ENCODE data around the gene SYMPK.

Gene SYMPK

GRCh38 chr19:45782162-45782691 is 80.7 kb downstream of the SYMPK start, which contains the start of gene DMPK:
Gene DMPK, minus strand, starts transcription at chr19:45782490. Its CDS starts 138 bp downstream, at chr19:45782352.
- H3K27ac Mint-ChIP-seq = no peak within 1 kb of the TSS
- no peak for ATAC-seq
- no peak within 1 kb of the TSS for H3K4me3 Mint-ChIP-seq
- peaks cover 22% of the 10 kb centered on the region for H3K27me3 Mint-ChIP-seq
- H3K4me1 Mint-ChIP-seq = peaks cover 13% of the 10 kb centered on the region
- peaks cover 23% of the 10 kb centered on the region for H3K36me3 Mint-ChIP-seq (ENCODE audit: low read depth)
- DNase-seq = no peak
- H3K9me3 Mint-ChIP-seq = no peaks in the 10 kb centered on the region

- no peak overlapping the region for H3K27ac Mint-ChIP-seq
- H3K4me1 Mint-ChIP-seq = peaks cover 13% of the 10 kb centered on the region
- peaks cover 22% of the 10 kb centered on the region for H3K27me3 Mint-ChIP-seq
- peaks cover 22% of the 10 kb centered on the region for H3K36me3 Mint-ChIP-seq (ENCODE audit: low read depth)
- ATAC-seq = no peak
- no peak overlapping the region for H3K4me3 Mint-ChIP-seq
- DNase-seq = no peak
- no peaks in the 10 kb centered on the region for H3K9me3 Mint-ChIP-seq
These were observed 81.5 kb downstream of the SYMPK start for GRCh38 chr19:45781214-45782161.

GRCh38 chr19:45780448-45781213 is 82.3 kb downstream of the SYMPK start:
- H3K27me3 Mint-ChIP-seq = peaks cover 22% of the 10 kb centered on the region

GRCh38 chr19:45780146-45780447 is 82.8 kb downstream of the SYMPK start:
- Mint-ChIP-seq H3K4me1 (peaks cover 13% of the 10 kb centered on the region), H3K27me3 (peaks cover 22% of the 10 kb centered on the region), H3K27ac (no peak overlapping the region), H3K4me3 (no peak overlapping the region), H3K9me3 (no peaks in the 10 kb centered on the region), H3K36me3 (ENCODE audit: low read depth) (peaks cover 18% of the 10 kb centered on the region)
- ATAC-seq (no peak), DNase-seq (no peak)

More at GRCh38 chr19:45780448-45781213, 82.3 kb downstream of the SYMPK start:
- Mint-ChIP-seq H3K27ac (no peak overlapping the region), H3K4me1 (peaks cover 13% of the 10 kb centered on the region), H3K4me3 (no peak overlapping the region), H3K9me3 (no peaks in the 10 kb centered on the region), H3K36me3 (ENCODE audit: low read depth) (peaks cover 18% of the 10 kb centered on the region)
- ATAC-seq = no peak
- DNase-seq = no peak

- Mint-ChIP-seq H3K4me1 (peaks cover 13% of the 10 kb centered on the region), H3K36me3 (ENCODE audit: low read depth) (peaks cover 18% of the 10 kb centered on the region), H3K27me3 (peaks cover 22% of the 10 kb centered on the region), H3K9me3 (no peaks in the 10 kb centered on the region), H3K27ac (no peak overlapping the region), H3K4me3 (peak overlapping the region; percentile 66)
- ATAC-seq (peak; percentile 84), DNase-seq (peak; percentile 92)
These were observed 83.5 kb downstream of the SYMPK start for GRCh38 chr19:45779231-45780145.

- peak overlapping the region; percentile 66 for H3K4me3 Mint-ChIP-seq
These were observed 84.8 kb downstream of the SYMPK start for GRCh38 chr19:45778010-45778661.

GRCh38 chr19:45777395-45777961 is 85.5 kb downstream of the SYMPK start:
- Mint-ChIP-seq H3K4me1 (peaks cover 13% of the 10 kb centered on the region), H3K9me3 (no peaks in the 10 kb centered on the region), H3K4me3 (no peak overlapping the region), H3K27me3 (peaks cover 22% of the 10 kb centered on the region), H3K27ac (no peak overlapping the region), H3K36me3 (ENCODE audit: low read depth) (peaks cover 18% of the 10 kb centered on the region)
- ATAC-seq (no peak), DNase-seq (no peak)

More at GRCh38 chr19:45778010-45778661, 84.8 kb downstream of the SYMPK start:
- no peak overlapping the region for H3K27ac Mint-ChIP-seq
- no peaks in the 10 kb centered on the region for H3K9me3 Mint-ChIP-seq
- H3K4me1 Mint-ChIP-seq = peaks cover 13% of the 10 kb centered on the region
- H3K27me3 Mint-ChIP-seq = peaks cover 22% of the 10 kb centered on the region
- ATAC-seq (no peak), DNase-seq (no peak)
- H3K36me3 Mint-ChIP-seq (ENCODE audit: low read depth) = peaks cover 18% of the 10 kb centered on the region

GRCh38 chr19:45774765-45775164 is 88.2 kb downstream of the SYMPK start:
- Mint-ChIP-seq H3K4me1 (peaks cover 21% of the 10 kb centered on the region), H3K27ac (no peak overlapping the region), H3K27me3 (peaks cover 23% of the 10 kb centered on the region), H3K36me3 (ENCODE audit: low read depth) (peaks cover 18% of the 10 kb centered on the region), H3K4me3 (no peak overlapping the region), H3K9me3 (no peaks in the 10 kb centered on the region)
- no peak for ATAC-seq
- no peak for DNase-seq

GRCh38 chr19:45773384-45773783 is 89.6 kb downstream of the SYMPK start:
- Mint-ChIP-seq H3K27ac (no peak overlapping the region), H3K4me3 (no peak overlapping the region), H3K27me3 (peaks cover 11% of the 10 kb centered on the region), H3K36me3 (ENCODE audit: low read depth) (peaks cover 15% of the 10 kb centered on the region), H3K9me3 (no peaks in the 10 kb centered on the region), H3K4me1 (peaks cover 15% of the 10 kb centered on the region)
- DNase-seq (no peak), ATAC-seq (no peak)

- H3K4me1 Mint-ChIP-seq = peaks cover 14% of the 10 kb centered on the region
- no peak for DNase-seq
- no peak for ATAC-seq
- H3K27ac Mint-ChIP-seq = no peak overlapping the region
- no peaks in the 10 kb centered on the region for H3K9me3 Mint-ChIP-seq
- H3K4me3 Mint-ChIP-seq = no peak overlapping the region
- H3K27me3 Mint-ChIP-seq = peaks cover 10% of the 10 kb centered on the region
- peaks cover 12% of the 10 kb centered on the region for H3K36me3 Mint-ChIP-seq (ENCODE audit: low read depth)
These were observed 90.0 kb downstream of the SYMPK start for GRCh38 chr19:45772912-45773311.

GRCh38 chr19:45772130-45772840 is 90.7 kb downstream of the SYMPK start:
- Mint-ChIP-seq H3K4me1 (peaks cover 14% of the 10 kb centered on the region), H3K27ac (no peak overlapping the region), H3K36me3 (ENCODE audit: low read depth) (peaks cover 7% of the 10 kb centered on the region), H3K27me3 (peaks cover 10% of the 10 kb centered on the region), H3K9me3 (no peaks in the 10 kb centered on the region), H3K4me3 (no peak overlapping the region)
- ATAC-seq = no peak
- no peak for DNase-seq

GRCh38 chr19:45771311-45771933 is 91.5 kb downstream of the SYMPK start:
- Mint-ChIP-seq H3K4me3 (no peak overlapping the region), H3K36me3 (ENCODE audit: low read depth) (no peaks in the 10 kb centered on the region), H3K27ac (no peak overlapping the region), H3K4me1 (peaks cover 14% of the 10 kb centered on the region), H3K9me3 (no peaks in the 10 kb centered on the region), H3K27me3 (peaks cover 10% of the 10 kb centered on the region)
- ATAC-seq (no peak), DNase-seq (no peak)
